Measurements from ENCODE around the gene TACC2. TPM values are rescaled to one million over a fixed set of nuclear protein-coding genes. Genes with fewer than 3 reads are reported as not detected.

Gene TACC2
- total RNA-seq, 1 donor from 2014 or later: not detected

- intact Hi-C loops (cut with micrococcal nuclease): no loop called here
These were observed 127.4 kb downstream of the TACC2 start for GRCh38 chr10:122116331-122116730.

DNA sequence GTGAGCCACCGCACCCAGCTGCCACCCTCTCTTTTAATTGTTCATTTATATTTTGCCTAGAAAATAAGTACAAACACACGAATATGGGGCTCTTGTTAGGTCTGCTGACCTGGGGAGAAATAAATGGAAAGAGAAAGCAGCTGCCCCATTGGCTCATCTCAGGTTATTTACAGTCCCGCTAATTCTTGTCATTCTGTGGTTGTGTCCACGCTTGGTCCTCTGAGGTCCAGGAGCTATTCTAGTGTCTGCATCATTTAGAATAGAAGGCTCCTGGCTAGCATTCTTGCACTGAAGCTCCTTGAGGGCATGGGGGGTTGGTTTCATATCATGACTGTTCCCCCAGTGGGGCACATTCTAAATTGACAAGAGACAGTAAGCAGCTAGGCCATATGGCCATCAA, 128.5 kb downstream of the TACC2 start:
- intact Hi-C loops (cut with micrococcal nuclease): no loop called here

- intact Hi-C loops (cut with micrococcal nuclease): no loop called here
These were observed 131.2 kb downstream of the TACC2 start for GRCh38 chr10:122120008-122120744.

GRCh38 chr10:122121059-122121458, 132.1 kb downstream of the TACC2 start:
- intact Hi-C loops (cut with micrococcal nuclease): no loop called here

- intact Hi-C loops (cut with micrococcal nuclease): no loop called here
These were observed 133.5 kb downstream of the TACC2 start for GRCh38 chr10:122122493-122122892.

- intact Hi-C loops (cut with micrococcal nuclease): no loop called here
These were observed 134.2 kb downstream of the TACC2 start for GRCh38 chr10:122123186-122123585.

DNA sequence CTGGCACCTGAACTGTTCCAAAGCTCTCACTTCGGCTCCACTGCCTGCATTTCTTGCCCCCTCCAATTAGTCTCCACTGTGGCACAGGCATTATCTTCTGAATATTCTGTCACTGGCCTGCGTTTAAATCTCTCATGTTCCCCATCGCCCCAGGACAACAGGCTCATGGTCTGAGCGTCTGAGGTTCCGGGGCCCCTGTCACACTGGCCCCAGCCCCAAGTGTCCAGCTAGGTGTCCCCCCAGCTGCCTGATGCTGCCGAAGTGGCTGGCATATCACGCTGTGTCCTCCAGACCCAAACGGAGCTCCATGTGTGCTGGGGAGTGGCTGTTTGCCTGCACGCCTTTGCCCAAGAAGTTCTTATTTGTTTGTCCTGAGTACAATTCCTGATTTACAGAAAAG, 135.4 kb downstream of the TACC2 start:
- intact Hi-C loops (cut with micrococcal nuclease): no loop called here

DNA sequence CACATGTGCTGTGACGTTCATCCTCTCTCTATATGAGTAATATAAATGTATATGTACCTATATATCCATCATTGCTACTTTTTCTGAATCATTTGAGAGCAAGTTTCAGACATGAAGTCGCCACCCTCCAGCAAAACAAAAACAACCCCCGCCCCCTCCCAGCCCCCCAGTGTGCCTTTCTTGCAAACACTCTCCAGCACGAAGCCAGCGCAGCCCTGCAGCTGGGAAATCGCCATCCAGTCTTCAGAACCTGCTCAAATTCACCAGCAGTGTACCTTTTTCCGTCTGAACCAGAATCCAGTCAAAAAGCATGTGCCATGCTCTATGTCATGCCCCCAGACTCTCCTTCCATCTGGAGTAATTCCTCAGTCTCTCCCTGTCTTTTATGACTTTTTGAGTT, 135.8 kb downstream of the TACC2 start:
- intact Hi-C loops (cut with micrococcal nuclease): no loop called here

- intact Hi-C loops (cut with micrococcal nuclease): no loop called here
These were observed 138.0 kb downstream of the TACC2 start for GRCh38 chr10:122126763-122127659.

DNA sequence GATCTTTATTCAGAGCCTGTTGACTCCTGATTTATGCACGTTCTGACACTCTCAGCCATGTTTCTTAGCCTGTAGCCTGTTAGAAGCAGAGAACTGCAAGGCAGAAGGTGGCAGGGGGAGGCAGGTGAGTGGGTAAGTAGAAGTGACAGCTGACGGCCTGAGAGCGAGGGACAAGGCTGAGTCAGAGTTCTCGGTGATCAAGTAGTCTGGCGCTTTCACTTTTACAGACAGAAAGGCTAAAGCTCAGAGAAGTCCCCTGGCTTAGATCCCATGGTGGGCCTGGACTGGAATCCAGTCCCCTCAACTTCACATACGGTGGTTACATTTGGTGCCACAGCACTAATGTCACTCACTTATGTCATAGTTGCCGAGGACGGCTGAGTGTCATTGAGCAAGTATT, 139.0 kb downstream of the TACC2 start:
- intact Hi-C loops (cut with micrococcal nuclease): no loop called here

DNA sequence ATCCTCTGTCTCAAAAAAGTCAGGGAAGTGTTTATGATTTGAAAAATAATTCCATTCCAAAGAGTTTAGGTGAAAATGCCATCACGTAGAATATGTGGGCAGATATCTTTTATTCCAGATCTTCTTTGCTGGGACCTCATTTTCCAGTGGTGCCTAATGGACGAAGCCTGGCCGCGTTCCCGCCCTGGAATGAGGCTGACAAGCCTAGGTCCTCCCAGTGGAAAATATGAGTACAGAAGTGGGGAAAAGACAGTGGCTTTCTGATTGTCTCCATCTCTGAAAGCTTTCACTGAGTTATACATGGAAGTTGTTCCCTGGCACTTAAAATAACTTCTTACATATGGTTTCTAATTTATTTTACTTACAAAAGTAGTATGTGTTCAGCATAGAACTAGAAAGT, 139.4 kb downstream of the TACC2 start:
- intact Hi-C loops (cut with micrococcal nuclease): no loop called here

GRCh38 chr10:122130474-122131110, 141.6 kb downstream of the TACC2 start:
- intact Hi-C loops (cut with micrococcal nuclease): no loop called here

- intact Hi-C loops (cut with micrococcal nuclease): no loop called here
These were observed 143.4 kb downstream of the TACC2 start for GRCh38 chr10:122132331-122132755.

- intact Hi-C loops (cut with micrococcal nuclease): no loop called here
These were observed 144.1 kb downstream of the TACC2 start for GRCh38 chr10:122132882-122133565.

GRCh38 chr10:122135251-122136025, 146.5 kb downstream of the TACC2 start:
- intact Hi-C loops (cut with micrococcal nuclease): no loop called here

DNA sequence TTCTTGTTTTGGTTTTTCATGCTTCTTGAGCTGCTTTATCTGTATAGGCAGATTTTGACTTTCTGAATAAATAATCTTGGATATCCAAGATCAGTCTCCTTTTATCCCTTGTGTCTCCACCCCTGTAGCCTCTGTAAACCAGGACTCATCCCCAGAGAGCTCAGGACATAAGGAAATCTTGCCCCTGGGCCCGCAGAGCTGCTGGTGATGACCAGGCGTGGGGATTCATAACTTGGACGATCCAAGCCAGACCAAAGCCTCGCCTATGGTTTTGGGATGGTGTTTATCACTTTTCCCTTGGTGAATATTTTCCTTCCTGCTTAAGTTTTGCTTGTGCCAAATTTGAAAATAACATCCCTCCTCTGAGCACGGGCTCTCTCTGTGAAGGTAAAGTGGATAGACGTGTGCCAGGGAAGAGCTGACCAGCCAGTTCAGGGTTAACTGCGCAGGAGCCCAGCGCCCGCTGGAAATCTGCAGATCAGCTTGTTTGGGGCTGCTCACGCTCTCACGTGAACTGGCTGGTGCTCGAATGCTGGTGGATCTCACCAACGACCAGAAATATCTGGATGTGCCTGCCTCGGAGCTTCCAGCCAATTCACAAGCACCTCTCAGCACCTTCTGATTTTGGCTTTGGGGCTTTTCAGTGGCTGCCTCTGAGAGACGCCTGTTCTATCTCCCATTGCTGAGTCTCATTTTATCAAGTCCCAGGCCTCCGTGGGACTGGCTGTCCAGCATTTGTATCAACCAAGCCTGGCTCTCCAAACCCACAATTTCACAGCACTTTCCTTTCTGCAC, 150.1 kb downstream of the TACC2 start:
- intact Hi-C loops (cut with micrococcal nuclease): no loop called here

DNA sequence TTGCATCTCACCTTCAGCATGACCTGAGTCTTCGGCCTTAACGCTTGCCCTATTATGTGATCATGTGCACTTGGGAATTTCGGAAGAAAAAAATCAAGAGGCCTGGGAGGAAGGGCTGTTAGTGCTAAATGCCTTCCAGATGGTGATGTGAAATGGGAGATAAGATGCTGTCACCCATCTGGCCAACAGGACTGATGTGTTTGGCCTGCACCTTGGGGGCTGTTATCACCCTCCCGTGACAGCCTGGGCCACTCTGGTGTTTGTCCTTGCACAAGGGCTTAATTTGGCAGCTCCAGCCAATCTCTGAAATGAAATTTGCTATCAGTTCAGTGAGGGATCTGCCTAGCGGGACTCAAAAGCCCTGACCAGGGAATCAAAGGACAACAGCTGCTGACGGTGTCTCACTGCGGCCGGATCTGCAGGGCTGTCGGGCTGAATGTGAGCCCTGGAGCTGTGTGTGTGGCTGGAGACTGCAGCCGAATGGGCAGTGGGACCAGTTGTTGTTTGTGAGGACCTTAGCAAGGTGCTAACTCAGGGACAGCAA, 150.7 kb downstream of the TACC2 start:
- intact Hi-C loops (cut with micrococcal nuclease): no loop called here

GRCh38 chr10:122140461-122140902, 151.5 kb downstream of the TACC2 start:
- intact Hi-C loops (cut with micrococcal nuclease): no loop called here

GRCh38 chr10:122140941-122141623, 152.1 kb downstream of the TACC2 start:
- intact Hi-C loops (cut with micrococcal nuclease): no loop called here

Measured in T-helper 1 cell treated with Interleukin-12 subunit alpha and Interleukin-12 subunit beta and Interleukin-4 antibody, amounts not matched to agents 30 ng/mL and 1 ng/mL, for 36 hours (primary cell).